ENCODE results near the gene ISLR2. TPM values are rescaled to one million over a fixed set of nuclear protein-coding genes. Genes with fewer than 3 reads are reported as not detected.
"Not testable (repeated sequence)": the region's sequence is repeated elsewhere in the genome, so short reads cannot be mapped to it uniquely, and the experiment has no call there.

ISLR2 gene
- total RNA-seq, 1 donor = under 0.01 TPM

GRCh38 chr15:74159773-74160172 is 29.4 kb downstream of the ISLR2 start:
- Histone ChIP-seq H3K9me3 (ENCODE audit: low read depth, low read length) (no peaks in the 10 kb centered on the region), H3K27ac (ENCODE audit: low read depth, low read length) (no peak overlapping the region), H2AFZ (ENCODE audit: low read length) (no peak overlapping the region), H4K20me1 (ENCODE audit: insufficient read depth, low read length) (no peaks in the 10 kb centered on the region), H3K4me2 (ENCODE audit: insufficient read depth, low read length) (no peak overlapping the region), H3K4me3 (ENCODE audit: insufficient read depth, low read length) (no peak overlapping the region), H3K4me1 (ENCODE audit: insufficient read depth, low read length) (peaks cover 4% of the 10 kb centered on the region), H3K36me3 (ENCODE audit: insufficient read depth, low read length) (no peaks in the 10 kb centered on the region), H3K27me3 (ENCODE audit: insufficient read depth, low read length) (peaks cover 3% of the 10 kb centered on the region), H3K79me2 (ENCODE audit: insufficient read depth, low read length) (no peaks in the 10 kb centered on the region)
- DNase-seq (ENCODE audit: insufficient read length, low spot score, missing footprints) = no peak
- no peak for TF ChIP-seq CTCF (IDR thresholded peaks at IDR 0.05; ENCODE audit: extremely low read depth, low read depth, low read length)

- not testable (repeated sequence) for H3K9me3 ChIP-seq (ENCODE audit: low read depth, low read length); DNase-seq (ENCODE audit: insufficient read length, low spot score, missing footprints); H3K79me2 ChIP-seq (ENCODE audit: insufficient read depth, low read length); H4K20me1 ChIP-seq (ENCODE audit: insufficient read depth, low read length); H3K27me3 ChIP-seq (ENCODE audit: insufficient read depth, low read length); H3K27ac ChIP-seq (ENCODE audit: low read depth, low read length); H3K4me2 ChIP-seq (ENCODE audit: insufficient read depth, low read length); H3K4me1 ChIP-seq (ENCODE audit: insufficient read depth, low read length); H3K36me3 ChIP-seq (ENCODE audit: insufficient read depth, low read length); H2AFZ ChIP-seq (ENCODE audit: low read length); H3K4me3 ChIP-seq (ENCODE audit: insufficient read depth, low read length)
Observed at GRCh38 chr15:74160390-74160789, 30.0 kb downstream of the ISLR2 start.

GRCh38 chr15:74162195-74162536 is 31.8 kb downstream of the ISLR2 start:
- not testable (repeated sequence) for H3K27me3 ChIP-seq (ENCODE audit: insufficient read depth, low read length); H3K4me3 ChIP-seq (ENCODE audit: insufficient read depth, low read length); H2AFZ ChIP-seq (ENCODE audit: low read length); H3K4me1 ChIP-seq (ENCODE audit: insufficient read depth, low read length); H3K79me2 ChIP-seq (ENCODE audit: insufficient read depth, low read length); H3K27ac ChIP-seq (ENCODE audit: low read depth, low read length); H3K4me2 ChIP-seq (ENCODE audit: insufficient read depth, low read length); H3K36me3 ChIP-seq (ENCODE audit: insufficient read depth, low read length); H3K9me3 ChIP-seq (ENCODE audit: low read depth, low read length); H4K20me1 ChIP-seq (ENCODE audit: insufficient read depth, low read length); DNase-seq (ENCODE audit: insufficient read length, low spot score, missing footprints)

- Histone ChIP-seq H3K27ac (ENCODE audit: low read depth, low read length) (no peak overlapping the region), H3K27me3 (ENCODE audit: insufficient read depth, low read length) (peaks cover 3% of the 10 kb centered on the region), H3K9me3 (ENCODE audit: low read depth, low read length) (no peaks in the 10 kb centered on the region), H3K4me2 (ENCODE audit: insufficient read depth, low read length) (no peak overlapping the region), H2AFZ (ENCODE audit: low read length) (no peak overlapping the region), H3K4me3 (ENCODE audit: insufficient read depth, low read length) (no peak overlapping the region), H4K20me1 (ENCODE audit: insufficient read depth, low read length) (no peaks in the 10 kb centered on the region), H3K4me1 (ENCODE audit: insufficient read depth, low read length) (no peaks in the 10 kb centered on the region), H3K36me3 (ENCODE audit: insufficient read depth, low read length) (no peaks in the 10 kb centered on the region), H3K79me2 (ENCODE audit: insufficient read depth, low read length) (no peaks in the 10 kb centered on the region)
- DNase-seq (ENCODE audit: insufficient read length, low spot score, missing footprints) = no peak
- TF ChIP-seq CTCF (IDR thresholded peaks at IDR 0.05; ENCODE audit: extremely low read depth, low read depth, low read length) = no peak
Observed at GRCh38 chr15:74165461-74165860, 35.1 kb downstream of the ISLR2 start.

- no peaks in the 10 kb centered on the region for H3K36me3 ChIP-seq (ENCODE audit: insufficient read depth, low read length)
- H3K4me3 ChIP-seq (ENCODE audit: insufficient read depth, low read length) = no peak overlapping the region
Observed at GRCh38 chr15:74167891-74168331, 37.5 kb downstream of the ISLR2 start.

More at GRCh38 chr15:74167891-74168331, 37.5 kb downstream of the ISLR2 start:
- no peak for DNase-seq (ENCODE audit: insufficient read length, low spot score, missing footprints)
- Histone ChIP-seq H3K4me1 (ENCODE audit: insufficient read depth, low read length) (peaks cover 3% of the 10 kb centered on the region), H3K4me2 (ENCODE audit: insufficient read depth, low read length) (no peak overlapping the region), H3K9me3 (ENCODE audit: low read depth, low read length) (no peaks in the 10 kb centered on the region), H3K79me2 (ENCODE audit: insufficient read depth, low read length) (no peaks in the 10 kb centered on the region), H4K20me1 (ENCODE audit: insufficient read depth, low read length) (no peaks in the 10 kb centered on the region), H3K27ac (ENCODE audit: low read depth, low read length) (no peak overlapping the region), H2AFZ (ENCODE audit: low read length) (no peak overlapping the region), H3K27me3 (ENCODE audit: insufficient read depth, low read length) (peaks cover 3% of the 10 kb centered on the region)
- no peak for TF ChIP-seq CTCF (IDR thresholded peaks at IDR 0.05; ENCODE audit: extremely low read depth, low read depth, low read length)
